OCI-LY7 (cell line): ENCODE measurements around the gene MAGOH.

Source experiments
- EZH2phosphoT487 ChIP-seq: fragments of 200-600 bp; sonication (generic); IDR thresholded peaks from 2 replicates; pipeline ENCODE4 v1.6.1; 2018; ENCODE audit warnings: low read depth, borderline replicate concordance, mild to moderate bottlenecking, mixed run types, antibody characterized with exemption, low read length, moderate library complexity, mixed read lengths
- TF ChIP-seq, protein P1 (sequence below): fragments of 200-600 bp; sonication (generic); conservative IDR thresholded peaks from 2 replicates; pipeline ENCODE4 v1.5.1; 2014; ENCODE audit warnings: mild to moderate bottlenecking, antibody characterized with exemption, low read length, moderate library complexity, mixed read lengths

DNA sequence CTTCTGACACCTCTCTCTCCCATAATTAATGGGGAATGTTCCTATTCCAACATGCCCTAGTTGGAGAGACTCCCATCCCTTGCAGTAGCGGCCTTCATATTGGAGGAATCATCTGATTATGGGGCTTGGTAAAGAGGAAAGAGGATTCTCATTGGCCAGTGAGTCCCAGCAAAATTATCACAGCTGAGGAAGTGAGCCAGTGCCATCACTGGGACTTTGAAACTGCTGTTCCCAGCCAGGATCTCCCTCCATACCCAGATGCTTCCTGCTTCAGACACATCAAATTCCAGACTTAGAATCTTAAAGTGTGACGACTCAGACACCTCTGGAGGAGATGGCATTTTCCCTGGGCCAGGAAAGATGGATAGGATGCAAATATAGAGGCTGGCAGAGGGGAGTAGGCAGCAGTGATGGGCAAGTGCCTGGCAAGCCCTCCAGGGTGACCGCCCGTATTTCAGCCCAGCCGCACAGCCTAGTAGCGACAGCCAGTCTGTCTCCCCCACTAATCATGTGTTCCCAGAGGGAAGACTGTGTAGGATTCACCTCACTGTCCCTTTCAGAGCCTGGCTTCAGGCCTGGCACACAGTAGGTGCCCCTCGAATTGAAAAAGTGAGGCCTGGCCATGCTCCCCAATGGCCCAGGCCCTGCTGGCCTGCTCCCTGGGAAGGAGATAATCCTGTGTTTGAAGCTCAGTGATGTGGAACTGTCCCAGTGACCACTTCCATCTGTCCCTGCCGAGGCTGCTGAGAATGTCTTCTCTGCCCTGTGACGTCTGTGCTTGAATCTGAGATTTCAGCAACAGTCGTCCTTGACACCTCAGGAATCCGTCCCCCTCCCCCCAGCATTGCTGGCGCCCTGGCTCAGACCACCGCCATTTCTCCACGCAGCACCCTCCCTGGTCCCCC lies 41.2 kb upstream of the MAGOH start:
- no peak for TF ChIP-seq EZH2phosphoT487
- TF ChIP-seq, protein P1, sequence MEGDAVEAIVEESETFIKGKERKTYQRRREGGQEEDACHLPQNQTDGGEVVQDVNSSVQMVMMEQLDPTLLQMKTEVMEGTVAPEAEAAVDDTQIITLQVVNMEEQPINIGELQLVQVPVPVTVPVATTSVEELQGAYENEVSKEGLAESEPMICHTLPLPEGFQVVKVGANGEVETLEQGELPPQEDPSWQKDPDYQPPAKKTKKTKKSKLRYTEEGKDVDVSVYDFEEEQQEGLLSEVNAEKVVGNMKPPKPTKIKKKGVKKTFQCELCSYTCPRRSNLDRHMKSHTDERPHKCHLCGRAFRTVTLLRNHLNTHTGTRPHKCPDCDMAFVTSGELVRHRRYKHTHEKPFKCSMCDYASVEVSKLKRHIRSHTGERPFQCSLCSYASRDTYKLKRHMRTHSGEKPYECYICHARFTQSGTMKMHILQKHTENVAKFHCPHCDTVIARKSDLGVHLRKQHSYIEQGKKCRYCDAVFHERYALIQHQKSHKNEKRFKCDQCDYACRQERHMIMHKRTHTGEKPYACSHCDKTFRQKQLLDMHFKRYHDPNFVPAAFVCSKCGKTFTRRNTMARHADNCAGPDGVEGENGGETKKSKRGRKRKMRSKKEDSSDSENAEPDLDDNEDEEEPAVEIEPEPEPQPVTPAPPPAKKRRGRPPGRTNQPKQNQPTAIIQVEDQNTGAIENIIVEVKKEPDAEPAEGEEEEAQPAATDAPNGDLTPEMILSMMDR: no peak
